Measurements from ENCODE around the gene TMEM245.
A peak's percentile ranks its signal among the peaks of the same experiment; 100 is the strongest.

Gene TMEM245

DNA sequence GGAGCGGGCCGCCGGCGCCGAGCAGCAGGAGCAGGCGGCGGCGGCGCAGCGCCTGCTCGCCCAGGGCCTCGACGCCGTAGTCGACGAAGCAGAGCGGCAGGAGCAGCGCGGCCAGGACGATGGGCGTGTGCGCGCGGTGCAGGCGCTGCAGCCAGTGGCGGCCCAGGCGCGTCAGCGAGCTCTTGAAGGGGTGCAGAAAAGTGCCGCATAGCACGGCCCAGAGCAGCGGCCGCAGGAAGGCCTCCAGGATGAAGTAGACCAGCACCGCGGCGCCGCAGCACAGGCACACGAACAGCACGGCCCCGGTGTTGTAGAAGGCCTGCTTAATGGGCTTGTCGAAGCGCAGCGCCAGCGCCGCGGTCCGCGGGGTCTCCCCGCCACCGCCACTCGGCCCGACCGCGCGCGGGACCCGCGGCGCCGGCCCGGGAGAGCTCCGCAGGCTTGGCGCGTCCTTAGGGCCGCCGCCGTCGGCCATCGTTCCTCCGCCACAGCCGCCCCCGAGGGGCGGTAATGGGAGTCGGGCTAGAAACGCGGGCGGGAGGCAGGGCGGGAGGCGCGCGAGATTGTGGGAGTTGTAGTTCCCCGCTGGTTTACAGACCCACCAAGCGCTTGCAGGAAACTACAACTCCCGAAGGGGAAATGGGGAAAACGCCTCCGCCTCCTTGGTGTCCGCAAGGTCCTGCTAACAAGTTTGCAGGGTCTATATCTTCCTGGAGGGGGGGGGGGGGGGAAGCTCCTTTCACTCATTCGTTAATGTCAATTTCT is at the start of gene TMEM245:
TSS of gene TMEM245 (minus strand) at position 509 of the 765 bp plus-strand sequence. CDS start at position 475, 34 bp downstream.
- DNase-seq = peak; percentile 84

DNA sequence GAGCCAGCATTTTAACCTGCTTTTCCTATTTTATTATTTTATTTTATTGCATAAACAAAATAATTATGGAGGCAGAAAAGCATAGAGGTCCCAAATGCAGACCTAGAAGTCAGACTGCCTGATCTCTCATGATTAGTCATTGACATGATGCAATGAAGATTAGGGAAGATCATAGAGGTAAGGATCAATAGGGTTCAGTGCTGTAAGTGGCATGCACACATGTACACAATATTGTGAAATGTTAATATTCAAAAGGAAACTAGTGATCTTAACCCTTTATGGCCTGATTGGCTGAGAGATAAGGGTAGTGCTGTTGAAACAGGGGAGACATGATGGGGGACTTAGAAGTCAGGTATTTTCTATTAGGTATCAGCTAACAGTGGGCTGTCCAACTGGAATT is 48.4 kb upstream of the TMEM245 start:
- no peak for DNase-seq

DNA sequence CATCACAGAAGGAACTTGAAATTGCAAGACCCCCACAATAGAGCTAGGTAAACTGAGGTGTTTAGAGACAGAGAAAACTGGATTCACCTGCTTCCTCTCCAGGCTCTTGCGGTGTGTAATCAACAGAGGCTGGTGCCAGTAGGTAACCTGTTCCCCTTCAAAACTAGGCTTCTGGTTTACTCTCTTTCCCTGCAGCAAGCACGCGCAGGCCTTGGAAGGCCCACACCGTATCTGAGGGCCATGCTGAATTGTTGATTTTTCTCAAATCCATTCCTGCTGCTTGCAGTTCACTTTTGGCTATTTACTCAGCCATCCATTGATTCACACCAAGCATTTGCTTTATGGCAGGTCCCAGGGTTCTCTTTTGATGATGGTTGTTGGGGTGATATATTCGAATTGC is 48.0 kb upstream of the TMEM245 start:
- no peak for DNase-seq

DNA sequence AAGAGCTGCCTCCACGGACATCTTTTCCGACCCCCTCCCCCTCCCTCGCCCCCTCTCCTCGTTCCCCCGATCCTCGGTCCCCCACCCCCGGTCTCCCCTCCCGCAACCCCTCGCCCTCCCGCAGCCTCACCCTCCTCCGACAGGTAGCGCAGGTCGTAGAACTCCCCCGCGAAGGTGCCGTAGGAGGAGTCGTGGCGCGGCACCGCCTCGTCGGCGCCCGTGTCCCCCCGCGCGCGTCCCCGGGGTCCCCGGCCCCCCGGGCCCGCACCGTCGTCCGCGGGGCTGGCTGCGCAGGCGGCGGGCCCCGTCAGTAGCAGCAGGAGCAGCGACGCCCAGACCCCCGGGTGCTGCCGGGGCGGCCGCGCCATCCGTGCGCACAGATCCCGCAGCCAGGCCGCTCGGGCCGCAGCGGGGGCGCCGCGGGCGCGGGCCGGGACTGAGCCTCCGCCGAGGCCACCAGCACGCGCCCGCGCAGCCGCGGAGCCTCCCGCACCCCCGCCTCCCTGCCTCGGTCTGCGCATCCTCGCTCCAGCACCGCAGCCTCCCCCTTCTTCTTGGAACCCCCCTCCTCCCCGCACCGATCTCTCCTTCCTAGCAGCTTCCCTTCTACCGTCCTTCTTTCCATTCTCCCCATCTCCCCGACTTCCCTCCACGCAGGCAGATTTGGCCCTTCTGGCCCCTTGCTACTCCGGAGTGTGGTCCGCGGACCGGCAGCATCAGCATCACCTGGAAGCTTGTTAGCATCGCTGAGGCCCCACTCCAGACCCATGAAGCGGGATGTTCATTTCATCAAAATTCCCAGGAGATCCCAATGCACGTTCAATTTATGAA is 47.2 kb upstream of the TMEM245 start, which contains the start of gene FRRS1L:
TSS of gene FRRS1L (minus strand) at position 479 of the 831 bp plus-strand sequence. CDS start at position 368, 111 bp downstream.
- DNase-seq = no peak

DNA sequence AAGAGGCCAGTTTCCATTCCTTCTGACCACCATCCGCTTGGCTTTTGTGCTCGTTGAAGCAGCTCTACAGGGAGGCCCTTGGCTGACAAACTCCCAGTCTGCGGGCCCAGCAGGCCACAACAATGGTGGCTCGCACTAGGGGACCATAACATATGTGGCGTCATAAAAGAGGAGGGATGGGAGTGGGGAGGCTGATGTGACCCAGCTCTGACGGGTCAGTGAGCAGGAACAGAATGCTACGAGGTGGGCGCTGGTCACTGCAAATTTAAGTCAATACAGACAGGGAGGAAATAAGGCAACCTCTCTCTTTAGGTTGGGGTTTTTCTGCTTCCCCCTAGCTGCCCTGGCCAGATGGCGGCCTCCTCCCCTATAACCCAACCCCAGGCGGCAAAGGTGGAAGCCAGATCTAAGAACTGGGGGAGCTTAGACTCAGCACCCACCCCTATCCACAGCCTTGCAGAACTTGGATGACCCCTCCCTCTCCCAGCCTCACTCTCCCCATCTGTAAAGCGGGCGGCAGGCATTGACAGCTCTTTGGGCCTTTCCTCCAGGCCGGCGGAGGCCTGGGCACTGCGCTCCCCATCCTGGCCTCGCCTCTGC is 46.5 kb upstream of the TMEM245 start:
- DNase-seq = no peak

GRCh38 chr9:109164042-109164441 is 44.3 kb upstream of the TMEM245 start:
- no peak for DNase-seq

DNA sequence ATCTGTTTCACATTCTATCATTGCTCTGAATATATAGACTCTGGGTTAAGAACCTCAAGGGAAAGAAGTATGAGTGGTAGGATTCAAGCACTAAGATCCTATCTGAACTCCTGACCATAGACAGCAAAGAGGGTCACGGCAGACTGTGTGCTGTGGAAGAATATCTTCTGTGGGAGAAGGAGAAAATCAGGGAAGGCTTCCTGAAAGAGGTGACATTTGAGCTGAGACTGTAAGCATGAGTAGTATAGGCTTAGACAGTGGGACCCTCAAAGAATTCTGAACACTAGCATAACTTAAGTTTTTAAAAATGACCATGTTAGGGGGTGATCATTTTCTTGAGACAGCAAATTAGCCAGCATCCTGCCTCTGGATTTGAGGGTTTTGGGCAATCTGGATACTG is 43.4 kb upstream of the TMEM245 start:
- no peak for DNase-seq

DNA sequence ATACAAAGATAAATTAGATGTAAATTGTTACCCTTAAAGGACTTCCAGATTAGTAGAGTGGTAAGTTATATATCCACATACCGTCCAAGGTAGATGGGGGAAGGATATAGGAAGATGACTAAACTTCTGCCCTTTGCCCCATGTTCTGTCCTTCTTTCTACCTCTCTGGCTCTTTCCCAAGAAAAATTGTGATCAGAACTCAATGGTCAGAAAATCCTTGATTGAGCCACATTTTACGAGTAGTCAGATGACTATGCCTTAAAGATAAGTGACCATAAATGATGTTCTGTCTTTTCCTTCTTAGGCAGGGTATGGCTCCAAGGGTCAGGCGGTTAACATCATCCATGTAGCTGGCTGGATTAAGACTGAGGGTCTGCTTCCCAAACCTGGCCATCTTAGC is 42.9 kb upstream of the TMEM245 start:
- DNase-seq = no peak

- no peak for DNase-seq
Observed at GRCh38 chr9:109161471-109161870, 41.7 kb upstream of the TMEM245 start.

DNA sequence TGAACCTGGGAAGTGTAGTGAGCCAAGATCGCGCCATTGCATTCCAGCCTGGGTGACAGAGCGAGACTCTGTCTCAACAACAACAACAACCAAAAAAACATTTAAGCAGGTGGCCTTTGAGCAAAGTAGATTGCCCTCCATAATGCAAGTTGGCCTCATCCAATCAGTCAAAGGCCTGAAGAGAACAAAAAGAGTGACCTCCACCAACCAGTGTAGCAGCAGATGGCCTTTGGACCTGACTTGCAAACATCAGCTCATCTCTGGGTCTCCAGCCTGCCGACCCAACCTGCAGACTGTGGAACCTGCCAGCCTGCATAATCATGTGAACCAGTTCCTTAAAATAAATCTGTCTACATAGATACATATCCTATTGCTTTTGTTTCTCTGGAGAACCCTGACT is 39.8 kb upstream of the TMEM245 start:
- no peak for DNase-seq

DNA sequence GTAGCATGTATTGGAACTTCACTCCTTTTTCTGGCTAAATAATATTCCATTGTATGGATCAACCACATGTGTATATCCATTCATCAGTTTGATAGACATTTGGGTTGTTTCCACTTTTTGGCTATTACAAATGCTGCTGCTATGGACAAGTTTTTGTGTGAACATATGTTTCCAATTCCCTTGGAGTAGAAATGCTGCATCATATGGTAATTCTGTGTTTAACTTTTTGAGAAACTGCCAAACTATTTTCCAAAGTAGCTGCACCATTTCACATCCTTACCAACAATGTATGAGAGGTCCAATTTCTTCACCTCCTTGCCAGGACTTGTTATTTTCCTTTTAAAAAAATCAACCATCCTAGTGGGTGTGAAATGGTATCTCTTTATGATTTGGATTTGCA is 38.9 kb upstream of the TMEM245 start:
- no peak for DNase-seq

- DNase-seq = no peak
Observed at GRCh38 chr9:109156708-109157107, 37.0 kb upstream of the TMEM245 start.

DNA sequence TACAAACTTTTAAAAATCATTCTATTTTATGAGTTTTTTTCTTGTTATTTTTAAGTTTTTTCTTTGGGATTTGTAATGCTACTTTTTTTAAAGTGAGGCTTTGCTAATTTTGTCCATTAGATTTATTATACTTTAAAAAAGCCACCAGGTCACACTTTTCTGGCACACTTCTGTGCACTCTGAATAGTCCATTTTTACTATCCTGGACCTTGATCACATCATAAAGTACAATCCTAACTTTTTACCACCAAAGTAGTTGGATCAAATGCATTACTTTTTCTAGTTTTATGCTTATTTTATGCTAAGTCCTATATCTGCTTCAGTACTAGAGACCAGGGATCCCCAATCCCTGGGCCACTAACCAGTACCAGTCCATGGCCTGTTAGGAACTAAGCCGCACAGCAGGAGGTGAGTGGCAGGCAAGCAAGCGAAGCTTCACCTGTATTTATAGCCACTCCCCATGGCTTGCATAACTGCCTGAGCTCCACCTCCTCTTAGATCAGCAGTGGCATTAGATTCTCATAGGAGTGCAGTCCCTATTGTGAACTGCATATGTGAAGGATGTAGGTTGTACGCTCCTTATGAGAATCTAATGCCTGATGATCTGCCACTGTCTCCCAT is 31.3 kb upstream of the TMEM245 start:
- no peak for DNase-seq

DNA sequence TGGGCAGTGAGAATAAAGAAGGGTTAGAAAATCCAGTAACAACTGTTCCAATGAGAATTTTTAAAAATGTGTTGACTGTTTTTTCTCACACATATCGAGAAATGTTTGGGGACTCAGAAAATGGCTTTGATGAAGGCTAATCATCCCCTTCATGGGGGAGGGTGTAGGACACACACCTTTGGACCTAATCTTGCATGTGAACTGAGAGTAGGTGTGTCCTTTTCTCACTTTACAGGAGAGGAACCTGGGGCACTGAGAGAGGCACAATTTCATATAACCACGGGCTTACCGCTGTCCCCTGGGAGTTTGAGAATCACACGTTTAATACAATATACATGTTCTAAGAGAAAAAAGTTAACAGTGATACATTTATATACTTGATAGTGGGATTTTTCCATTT is 30.0 kb upstream of the TMEM245 start:
- DNase-seq = no peak

- no peak for DNase-seq
Observed at GRCh38 chr9:109149089-109149488, 29.3 kb upstream of the TMEM245 start.

- DNase-seq = no peak
Observed at GRCh38 chr9:109145051-109145450, 25.3 kb upstream of the TMEM245 start.

- DNase-seq = no peak
Observed at GRCh38 chr9:109143881-109144562, 24.3 kb upstream of the TMEM245 start.

DNA sequence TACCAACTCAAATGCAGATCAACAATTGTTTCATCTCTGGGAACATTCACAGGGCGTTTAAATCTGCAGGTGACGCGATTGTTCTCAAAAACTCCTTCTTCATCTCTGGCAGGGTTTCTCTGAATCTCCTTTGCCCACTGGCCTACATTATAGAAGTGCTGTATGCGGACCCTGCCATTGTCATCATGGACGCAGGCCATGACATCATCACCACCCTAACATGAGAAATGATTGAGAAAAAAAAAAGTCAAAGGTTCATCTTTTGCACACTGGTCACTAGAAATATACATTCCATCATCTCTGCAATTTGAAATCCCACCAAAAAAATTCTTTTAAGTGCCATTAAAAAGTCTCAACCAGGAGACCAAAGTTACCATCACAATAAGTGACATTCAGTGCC is 21.6 kb upstream of the TMEM245 start:
- DNase-seq = no peak

DNA sequence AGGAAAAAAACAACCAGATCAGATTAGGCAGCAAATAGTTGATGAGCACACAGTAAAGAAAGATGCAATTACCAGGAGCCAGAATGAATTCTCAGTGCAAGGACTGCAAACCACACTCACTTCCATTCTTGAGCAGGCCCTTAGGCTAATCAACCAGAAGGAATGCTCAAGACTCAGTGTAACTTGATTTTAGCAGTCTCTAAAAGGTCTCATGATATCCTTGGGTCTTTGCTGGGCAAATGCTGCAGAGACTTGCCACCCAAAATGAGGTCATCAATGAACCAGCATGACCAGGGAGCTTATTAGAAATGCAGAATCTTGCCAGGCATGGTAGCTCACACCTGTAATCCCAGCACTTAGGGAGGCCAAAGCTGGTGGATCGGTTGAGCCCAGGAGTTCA is 20.1 kb upstream of the TMEM245 start:
- no peak for DNase-seq

GRCh38 chr9:109138421-109138820 is 18.7 kb upstream of the TMEM245 start:
- no peak for DNase-seq

DNA sequence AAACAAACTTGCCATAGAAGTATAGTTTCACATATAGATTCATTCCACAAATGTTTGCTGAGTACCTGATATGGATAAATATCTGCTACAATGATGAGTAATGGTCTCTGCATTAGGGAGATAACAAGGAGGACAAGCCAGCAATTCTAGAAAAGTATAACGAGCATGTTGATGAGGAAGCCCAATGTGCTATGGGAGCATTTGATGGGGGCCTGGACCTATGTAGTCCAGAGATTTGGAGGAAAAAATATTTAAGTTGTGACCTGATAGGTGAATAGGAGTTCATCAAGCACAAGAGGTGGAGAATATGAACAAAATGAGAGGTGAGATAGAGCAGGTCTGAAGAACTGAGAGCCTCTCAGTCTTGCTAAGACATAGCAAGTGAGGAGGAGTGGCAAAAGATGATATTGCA is 14.4 kb upstream of the TMEM245 start:
- no peak for DNase-seq

GRCh38 chr9:109133533-109133932 is 13.8 kb upstream of the TMEM245 start:
- no peak for DNase-seq

- DNase-seq = no peak
Observed at GRCh38 chr9:109132567-109133021, 12.8 kb upstream of the TMEM245 start.
